GM19351 (cell line): ENCODE data around the gene FBXO5.

Source experiments
- ATAC-seq: cut with Tn5 transposase; IDR thresholded peaks from one replicate; pipeline ENCODE4 v1.9.1; 2021; ENCODE audit warnings: mild to moderate bottlenecking, moderate library complexity; ENCODE audit not compliant: unreplicated experiment

Gene FBXO5

GRCh38 chr6:152952866-152953509 is 29.9 kb downstream of the FBXO5 start:
- peak; percentile 48 for ATAC-seq

DNA sequence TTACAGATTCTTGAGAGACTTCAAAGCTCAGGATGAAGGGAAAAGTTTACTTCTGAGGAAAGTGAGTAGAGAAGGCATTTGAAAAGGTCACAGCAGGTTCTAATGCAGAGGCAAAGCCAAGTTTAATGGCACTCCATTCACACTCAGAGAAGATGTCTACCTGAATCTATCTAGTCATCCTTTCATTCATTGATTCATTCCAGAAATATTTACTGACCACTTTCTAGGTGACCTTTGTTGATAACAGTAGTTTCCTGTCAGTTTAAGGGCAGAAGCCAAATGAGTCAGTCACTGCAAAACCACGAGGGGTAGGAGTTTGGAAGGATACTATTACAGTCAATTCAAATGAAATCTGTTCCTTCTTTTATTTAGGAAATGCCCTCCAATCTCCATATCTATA is 30.8 kb downstream of the FBXO5 start:
- no peak for ATAC-seq

GRCh38 chr6:152950240-152950639 is 32.6 kb downstream of the FBXO5 start:
- no peak for ATAC-seq

- peak; percentile 82 for ATAC-seq
Observed at GRCh38 chr6:152948150-152948768, 34.6 kb downstream of the FBXO5 start.

GRCh38 chr6:152946995-152947394 is 35.8 kb downstream of the FBXO5 start:
- ATAC-seq, result no peak

DNA sequence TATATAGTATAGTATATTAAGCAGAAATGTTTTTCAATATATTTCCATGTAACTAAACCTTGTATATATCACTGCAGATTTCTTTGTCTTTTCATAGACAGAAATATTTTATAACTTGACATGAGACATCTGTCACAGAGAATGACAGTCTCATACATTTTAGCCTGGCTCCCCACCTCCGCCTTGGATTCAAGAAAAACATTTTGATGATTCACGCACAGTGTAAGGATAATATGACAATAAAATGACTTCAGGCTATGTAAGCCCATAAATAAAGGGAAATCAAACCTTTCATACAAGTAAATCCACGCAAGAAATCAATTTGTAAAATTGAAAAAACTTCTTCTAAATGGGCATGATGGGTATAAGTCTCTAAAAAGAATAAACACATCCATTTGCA is 36.4 kb downstream of the FBXO5 start:
- ATAC-seq, result no peak

DNA sequence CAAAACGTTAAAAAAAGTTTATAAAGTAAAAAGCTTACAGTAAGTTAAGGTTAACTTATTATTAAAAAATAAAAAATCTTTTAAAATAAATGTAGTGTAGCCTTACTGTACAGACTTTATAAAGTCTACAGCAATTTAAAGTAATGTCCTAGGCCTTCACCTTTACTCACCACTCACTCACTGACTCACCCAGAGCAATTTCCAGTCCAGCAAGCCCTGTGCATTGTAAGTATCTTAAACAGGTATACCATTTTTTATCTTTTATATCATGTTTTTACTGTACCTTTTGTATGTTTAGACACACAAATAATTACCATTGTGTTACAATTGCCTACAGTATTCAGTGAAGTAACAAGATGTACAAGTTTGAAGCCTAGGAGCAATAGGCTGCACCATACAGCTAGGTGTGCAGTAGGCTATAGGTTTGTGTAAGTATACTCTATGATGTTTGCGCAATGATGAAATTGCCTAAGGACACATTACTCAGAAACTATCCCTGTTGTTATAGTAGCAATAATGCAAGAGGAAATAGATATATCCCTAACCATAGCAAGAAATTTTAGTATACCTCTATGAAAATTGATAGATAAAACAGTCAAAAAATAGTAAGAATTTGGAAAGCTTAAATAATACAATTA is 39.5 kb downstream of the FBXO5 start:
- no peak for ATAC-seq

- ATAC-seq, result no peak
Observed at GRCh38 chr6:152942319-152942869, 40.4 kb downstream of the FBXO5 start.

- no peak for ATAC-seq
Observed at GRCh38 chr6:152941746-152942145, 41.1 kb downstream of the FBXO5 start.

DNA sequence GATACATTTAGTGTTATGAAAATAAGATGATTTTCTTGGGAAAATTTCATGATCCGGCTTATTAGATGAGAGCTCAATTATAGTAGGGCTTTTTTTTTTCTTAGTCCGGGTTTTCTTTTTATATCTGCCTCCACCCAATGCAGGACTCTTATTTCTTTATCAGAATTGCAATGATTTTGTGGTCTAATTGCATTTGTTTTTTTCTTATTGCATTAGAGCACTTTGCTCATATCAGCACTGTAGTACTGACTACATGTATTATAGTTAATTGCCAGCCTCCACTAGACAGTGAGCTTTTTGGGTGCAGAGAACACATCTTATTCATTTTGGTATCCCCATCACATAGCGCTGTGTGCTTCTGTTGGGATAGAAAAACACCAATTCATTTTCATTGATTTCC is 50.0 kb downstream of the FBXO5 start:
- ATAC-seq, result no peak

- no peak for ATAC-seq
Observed at GRCh38 chr6:152922706-152923105, 60.1 kb downstream of the FBXO5 start.
